Neural cell (in vitro differentiated cells): ENCODE results near the gene LRRC14B.

Experiments
- EP300 ChIP-seq: fragments of 450-650 bp; conservative IDR thresholded peaks from 2 replicates; pipeline ENCODE4 v1.6.1; 2014; ENCODE audit warnings: antibody characterized with exemption, mild to moderate bottlenecking, moderate library complexity; ENCODE audit not compliant: poor library complexity, severe bottlenecking
- EZH2 ChIP-seq: fragments of 200-600, 300-800 bp; shearing (Covaris generic), sonication (generic); IDR thresholded peaks from 2 replicates; pipeline ENCODE4 v1.6.1; 2014; ENCODE audit warnings: antibody characterized with exemption, low read length, borderline replicate concordance, mild to moderate bottlenecking; ENCODE audit not compliant: insufficient read depth, poor library complexity, severe bottlenecking
- MXI1 ChIP-seq: fragments of 450-650 bp; conservative IDR thresholded peaks from 2 replicates; pipeline ENCODE4 v1.6.1; 2014; ENCODE audit warnings: antibody characterized with exemption, mild to moderate bottlenecking; ENCODE audit not compliant: poor library complexity, severe bottlenecking
- POLR2AphosphoS5 ChIP-seq: IDR thresholded peaks from 2 replicates; pipeline ENCODE4 v1.6.1; 2012
- RAD21 ChIP-seq: fragments of 450-650 bp; conservative IDR thresholded peaks from 2 replicates; pipeline ENCODE4 v1.6.1; 2014; ENCODE audit warnings: antibody characterized with exemption, mild to moderate bottlenecking, moderate library complexity
- REST ChIP-seq: IDR thresholded peaks from 2 replicates; pipeline ENCODE4 v1.6.1; 2012; ENCODE audit warnings: borderline replicate concordance
- SMC3 ChIP-seq: fragments of 450-650 bp; conservative IDR thresholded peaks from 2 replicates; pipeline ENCODE4 v1.6.1; 2014; ENCODE audit warnings: antibody characterized with exemption, mild to moderate bottlenecking, moderate library complexity; ENCODE audit not compliant: poor library complexity
- TAF1 ChIP-seq: IDR thresholded peaks from 2 replicates; pipeline ENCODE4 v1.6.1; 2012; ENCODE audit warnings: low read depth
- TF ChIP-seq, protein P1 (sequence below): fragments of 450-650 bp; IDR thresholded peaks from 2 replicates; pipeline ENCODE4 v1.5.1; 2014; ENCODE audit warnings: antibody characterized with exemption, mild to moderate bottlenecking, moderate library complexity; ENCODE audit not compliant: poor library complexity, severe bottlenecking

DNA sequence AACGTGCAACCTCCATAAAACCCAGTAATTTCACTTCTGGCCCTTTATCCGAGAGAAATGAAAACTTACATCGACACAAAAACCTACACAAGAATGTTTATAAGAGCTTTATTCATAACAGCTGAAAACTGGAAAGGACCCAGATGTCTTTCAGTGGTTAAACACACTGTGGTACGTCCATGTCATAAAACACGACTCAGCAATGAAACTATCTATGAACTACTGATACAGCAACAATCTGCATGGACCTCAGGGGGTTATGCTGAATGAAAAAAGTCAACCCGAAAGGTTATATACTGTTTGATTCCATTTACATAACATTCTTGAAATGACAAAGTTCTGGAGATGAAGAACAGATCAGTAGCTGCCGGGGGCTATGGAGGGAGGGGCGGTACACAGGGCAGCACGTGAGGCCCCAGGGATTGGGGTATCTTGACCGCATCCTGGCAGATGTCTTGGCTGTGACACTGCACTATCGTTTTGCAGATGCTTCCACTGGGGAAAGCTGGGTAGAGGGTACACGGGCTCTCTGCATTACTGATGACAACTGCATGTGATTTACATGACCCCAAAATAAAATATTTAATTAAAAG, 22.6 kb downstream of the LRRC14B start:
- TF ChIP-seq, protein P1, sequence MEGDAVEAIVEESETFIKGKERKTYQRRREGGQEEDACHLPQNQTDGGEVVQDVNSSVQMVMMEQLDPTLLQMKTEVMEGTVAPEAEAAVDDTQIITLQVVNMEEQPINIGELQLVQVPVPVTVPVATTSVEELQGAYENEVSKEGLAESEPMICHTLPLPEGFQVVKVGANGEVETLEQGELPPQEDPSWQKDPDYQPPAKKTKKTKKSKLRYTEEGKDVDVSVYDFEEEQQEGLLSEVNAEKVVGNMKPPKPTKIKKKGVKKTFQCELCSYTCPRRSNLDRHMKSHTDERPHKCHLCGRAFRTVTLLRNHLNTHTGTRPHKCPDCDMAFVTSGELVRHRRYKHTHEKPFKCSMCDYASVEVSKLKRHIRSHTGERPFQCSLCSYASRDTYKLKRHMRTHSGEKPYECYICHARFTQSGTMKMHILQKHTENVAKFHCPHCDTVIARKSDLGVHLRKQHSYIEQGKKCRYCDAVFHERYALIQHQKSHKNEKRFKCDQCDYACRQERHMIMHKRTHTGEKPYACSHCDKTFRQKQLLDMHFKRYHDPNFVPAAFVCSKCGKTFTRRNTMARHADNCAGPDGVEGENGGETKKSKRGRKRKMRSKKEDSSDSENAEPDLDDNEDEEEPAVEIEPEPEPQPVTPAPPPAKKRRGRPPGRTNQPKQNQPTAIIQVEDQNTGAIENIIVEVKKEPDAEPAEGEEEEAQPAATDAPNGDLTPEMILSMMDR: no peak
- TF ChIP-seq EZH2 (no peak), RAD21 (no peak), EP300 (no peak), POLR2AphosphoS5 (no peak), MXI1 (no peak), REST (no peak), TAF1 (no peak), SMC3 (no peak)
